GM21737 (cell line): ENCODE measurements around the gene WDR75.
"Not testable (repeated sequence)": the region's sequence is repeated elsewhere in the genome, so short reads cannot be mapped to it uniquely, and the experiment has no call there.

ENCODE experiments used
- ATAC-seq: cut with Tn5 transposase; IDR thresholded peaks from one replicate; pipeline ENCODE4 v1.9.1; 2021; ENCODE audit warnings: mild to moderate bottlenecking, moderate library complexity; ENCODE audit not compliant: unreplicated experiment

The WDR75 gene

GRCh38 chr2:189440947-189441708 lies at the start of gene WDR75:
TSS of gene WDR75 (plus strand) at chr2:189441474. CDS start at chr2:189441493, 19 bp downstream.
- ATAC-seq, result peak; percentile 91

GRCh38 chr2:189393440-189394111 lies 47.7 kb upstream of the WDR75 start:
- ATAC-seq, result no peak

- ATAC-seq, result no peak
These were observed 46.7 kb upstream of the WDR75 start for GRCh38 chr2:189394525-189394924.

- no peak for ATAC-seq
These were observed 38.3 kb upstream of the WDR75 start for GRCh38 chr2:189402932-189403331.

GRCh38 chr2:189406586-189407233 lies 34.6 kb upstream of the WDR75 start:
- no peak for ATAC-seq

GRCh38 chr2:189407281-189408209 lies 33.7 kb upstream of the WDR75 start:
- no peak for ATAC-seq

GRCh38 chr2:189408294-189408693 lies 33.0 kb upstream of the WDR75 start:
- no peak for ATAC-seq

- no peak for ATAC-seq
These were observed 32.1 kb upstream of the WDR75 start for GRCh38 chr2:189409131-189409530.

GRCh38 chr2:189409647-189410046 lies 31.6 kb upstream of the WDR75 start:
- ATAC-seq, result no peak

- ATAC-seq, result no peak
These were observed 29.4 kb upstream of the WDR75 start for GRCh38 chr2:189411860-189412259.

- ATAC-seq, result no peak
These were observed 28.8 kb upstream of the WDR75 start for GRCh38 chr2:189412330-189412953.

- ATAC-seq, result no peak
These were observed 28.0 kb upstream of the WDR75 start for GRCh38 chr2:189413249-189413648.

- ATAC-seq, result no peak
These were observed 19.6 kb upstream of the WDR75 start for GRCh38 chr2:189421644-189422043.

- no peak for ATAC-seq
These were observed 16.3 kb upstream of the WDR75 start for GRCh38 chr2:189424961-189425360.

- no peak for ATAC-seq
These were observed 15.6 kb upstream of the WDR75 start for GRCh38 chr2:189425676-189426075.

GRCh38 chr2:189426886-189427285 lies 14.4 kb upstream of the WDR75 start:
- ATAC-seq, result no peak

- no peak for ATAC-seq
These were observed 13.4 kb upstream of the WDR75 start for GRCh38 chr2:189427872-189428271.

GRCh38 chr2:189430448-189430847 lies 10.8 kb upstream of the WDR75 start:
- ATAC-seq, result not testable (repeated sequence)

- not testable (repeated sequence) for ATAC-seq
These were observed 5.5 kb upstream of the WDR75 start for GRCh38 chr2:189435803-189436202.

- no peak for ATAC-seq
These were observed 3.3 kb upstream of the WDR75 start for GRCh38 chr2:189437926-189438325.
